OCI-LY7 (cell line): ENCODE data around the gene STAU1. TPM values are rescaled to one million over a fixed set of nuclear protein-coding genes. Genes with fewer than 3 reads are reported as not detected.
"Not testable (repeated sequence)": the region's sequence is repeated elsewhere in the genome, so short reads cannot be mapped to it uniquely, and the experiment has no call there.

ENCODE experiments used
- BruUV-seq: library from RNA; stranded (reverse); fragments of 400-500 nt; replicated peaks from 2 replicates; lab custom pipeline; 2021; lab: Mats Ljungman, UMichigan
- CTCF ChIA-PET: fragments of 300-600 bp; sonication (Branson Sonifier 250); formaldehyde crosslinking; loops from one replicate; lab custom pipeline; 2022; ENCODE audit warnings: antibody characterized with exemption; ENCODE audit not compliant: unreplicated experiment; lab: Charles Lee
- POLR2A ChIA-PET: fragments of 300-600 bp; sonication (Branson Sonifier 250); formaldehyde crosslinking; loops from one replicate; lab custom pipeline; 2022; ENCODE audit warnings: antibody characterized with exemption; lab: Charles Lee
- DNase-seq: peaks from one replicate; pipeline ENCODE4 v3.0.0-alpha.2; 2015; ENCODE audit warnings: low spot score
- H2AFZ ChIP-seq: fragments of 200-600 bp; sonication (generic), shearing (Covaris generic); 2 replicates; pipeline ENCODE4 v1.6.1; 2014; ENCODE audit warnings: mild to moderate bottlenecking, antibody characterized with exemption, low read length, moderate library complexity
- H3K27ac ChIP-seq: fragments of 200-600 bp; sonication (generic); 2 replicates; pipeline ENCODE4 v1.5.1; 2014; ENCODE audit warnings: mixed run types, low read depth, mild to moderate bottlenecking, moderate library complexity, low read length, inconsistent platforms; ENCODE audit not compliant: poor library complexity, severe bottlenecking
- H3K36me3 ChIP-seq: fragments of 200-600 bp; sonication (generic); 2 replicates; pipeline ENCODE4 v1.6.1; 2014; ENCODE audit warnings: mild to moderate bottlenecking, antibody characterized with exemption, low read length, moderate library complexity, mixed read lengths; ENCODE audit not compliant: insufficient read depth
- H3K4me1 ChIP-seq: fragments of 200-600 bp; sonication (generic); 2 replicates; pipeline ENCODE4 v1.5.1; 2014; ENCODE audit warnings: mild to moderate bottlenecking, low read length; ENCODE audit not compliant: insufficient read depth, poor library complexity, severe bottlenecking
- H3K4me2 ChIP-seq: fragments of 200-600 bp; sonication (generic); 2 replicates; pipeline ENCODE4 v1.6.1; 2014; ENCODE audit warnings: mild to moderate bottlenecking, low read length
- H3K4me3 ChIP-seq: fragments of 200-600 bp; sonication (generic); 2 replicates; pipeline ENCODE4 v1.5.1; 2014; ENCODE audit warnings: mild to moderate bottlenecking, low read depth, low read length; ENCODE audit not compliant: poor library complexity, severe bottlenecking
- H3K79me2 ChIP-seq: fragments of 200-600 bp; sonication (generic); 2 replicates; pipeline ENCODE4 v1.6.1; 2016; ENCODE audit warnings: low read depth, mild to moderate bottlenecking, low read length, moderate library complexity, mixed read lengths; ENCODE audit not compliant: insufficient read depth
- H3K9me2 ChIP-seq: fragments of 200-600 bp; sonication (generic); 2 replicates; pipeline ENCODE4 v1.6.1; 2016; ENCODE audit warnings: mild to moderate bottlenecking, low read length, mixed read lengths; ENCODE audit not compliant: insufficient read depth
- H3K9me3 ChIP-seq: fragments of 200-600 bp; sonication (generic); 2 replicates; pipeline ENCODE4 v1.6.1; 2014; ENCODE audit warnings: mild to moderate bottlenecking, mixed run types, low read length, mixed read lengths
- H4K20me1 ChIP-seq: fragments of 200-600 bp; sonication (generic); 2 replicates; pipeline ENCODE4 v1.6.1; 2014; ENCODE audit warnings: mild to moderate bottlenecking, antibody characterized with exemption, low read length, moderate library complexity, mixed read lengths; ENCODE audit not compliant: insufficient read depth
- EZH2phosphoT487 ChIP-seq: fragments of 200-600 bp; sonication (generic); IDR thresholded peaks from 2 replicates; pipeline ENCODE4 v1.6.1; 2018; ENCODE audit warnings: low read depth, borderline replicate concordance, mild to moderate bottlenecking, mixed run types, antibody characterized with exemption, low read length, moderate library complexity, mixed read lengths
- intact Hi-C: fragments of 100-400 bp; cut with micrococcal nuclease; formaldehyde crosslinking; loops from one replicate; pipeline ENCODE4 v1.10.0; 2022; ENCODE audit not compliant: unreplicated experiment
- total RNA-seq, 2 experiments: library from RNA; depleted of rRNA in 1 of 2; stranded (reverse); fragments of >200 nt in 1 of 2; shearing (Covaris generic) in 1 of 2; gene quantifications; 2 replicates each; pipeline ENCODE4 v1.2.3, GENCODE V29; 2014 to 2022
- TF ChIP-seq, protein P1 (sequence below): fragments of 200-600 bp; sonication (generic); conservative IDR thresholded peaks from 2 replicates; pipeline ENCODE4 v1.5.1; 2014; ENCODE audit warnings: mild to moderate bottlenecking, antibody characterized with exemption, low read length, moderate library complexity, mixed read lengths

STAU1 gene
- total RNA-seq, 2 experiments from 2014 or later, result 36.8 to 66.8 TPM

DNA sequence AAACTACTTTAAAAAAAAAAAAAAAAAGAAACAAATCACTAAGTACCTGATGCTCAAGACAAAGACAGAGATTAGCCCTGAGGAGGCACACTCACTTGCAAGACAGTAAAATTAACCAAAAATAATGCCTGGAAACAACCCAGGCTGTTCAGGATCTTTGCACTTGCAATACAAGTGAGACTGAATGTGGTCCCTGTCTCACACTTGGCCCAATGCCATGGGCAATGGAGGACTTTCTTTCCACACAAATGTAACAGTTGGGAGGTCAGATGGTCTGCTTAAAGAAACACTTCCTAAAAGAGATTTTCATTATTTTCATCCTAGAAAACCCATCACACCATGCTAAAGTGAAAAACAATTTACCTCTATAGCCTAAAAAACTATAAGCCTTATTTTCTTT, 16.2 kb downstream of the STAU1 start:
- H3K4me3 ChIP-seq, result no peak overlapping the region
- H4K20me1 ChIP-seq, result peaks cover 4% of the 10 kb centered on the region
- H3K27ac ChIP-seq, result no peak overlapping the region
- peaks cover 49% of the 10 kb centered on the region for H3K36me3 ChIP-seq
- intact Hi-C loops, result no loop called here
- CTCF ChIA-PET, result no interaction called here
- TSS peak; percentile 27 for BruUV-seq
- H3K79me2 ChIP-seq, result peaks cover 68% of the 10 kb centered on the region
- H3K4me2 ChIP-seq, result no peak overlapping the region
- TF ChIP-seq, protein P1, sequence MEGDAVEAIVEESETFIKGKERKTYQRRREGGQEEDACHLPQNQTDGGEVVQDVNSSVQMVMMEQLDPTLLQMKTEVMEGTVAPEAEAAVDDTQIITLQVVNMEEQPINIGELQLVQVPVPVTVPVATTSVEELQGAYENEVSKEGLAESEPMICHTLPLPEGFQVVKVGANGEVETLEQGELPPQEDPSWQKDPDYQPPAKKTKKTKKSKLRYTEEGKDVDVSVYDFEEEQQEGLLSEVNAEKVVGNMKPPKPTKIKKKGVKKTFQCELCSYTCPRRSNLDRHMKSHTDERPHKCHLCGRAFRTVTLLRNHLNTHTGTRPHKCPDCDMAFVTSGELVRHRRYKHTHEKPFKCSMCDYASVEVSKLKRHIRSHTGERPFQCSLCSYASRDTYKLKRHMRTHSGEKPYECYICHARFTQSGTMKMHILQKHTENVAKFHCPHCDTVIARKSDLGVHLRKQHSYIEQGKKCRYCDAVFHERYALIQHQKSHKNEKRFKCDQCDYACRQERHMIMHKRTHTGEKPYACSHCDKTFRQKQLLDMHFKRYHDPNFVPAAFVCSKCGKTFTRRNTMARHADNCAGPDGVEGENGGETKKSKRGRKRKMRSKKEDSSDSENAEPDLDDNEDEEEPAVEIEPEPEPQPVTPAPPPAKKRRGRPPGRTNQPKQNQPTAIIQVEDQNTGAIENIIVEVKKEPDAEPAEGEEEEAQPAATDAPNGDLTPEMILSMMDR, result no peak
- TF ChIP-seq EZH2phosphoT487, result no peak
- no peak overlapping the region for H2AFZ ChIP-seq
- H3K9me3 ChIP-seq, result no peaks in the 10 kb centered on the region
- POLR2A ChIA-PET, result interaction anchor here (0.6 kb wide), 1 partner anchor 20 kb away, joined by 3 read pairs; no protein-coding TSS in a partner anchor
- no peak for DNase-seq
- H3K4me1 ChIP-seq, result no peaks in the 10 kb centered on the region
- no peaks in the 10 kb centered on the region for H3K9me2 ChIP-seq

DNA sequence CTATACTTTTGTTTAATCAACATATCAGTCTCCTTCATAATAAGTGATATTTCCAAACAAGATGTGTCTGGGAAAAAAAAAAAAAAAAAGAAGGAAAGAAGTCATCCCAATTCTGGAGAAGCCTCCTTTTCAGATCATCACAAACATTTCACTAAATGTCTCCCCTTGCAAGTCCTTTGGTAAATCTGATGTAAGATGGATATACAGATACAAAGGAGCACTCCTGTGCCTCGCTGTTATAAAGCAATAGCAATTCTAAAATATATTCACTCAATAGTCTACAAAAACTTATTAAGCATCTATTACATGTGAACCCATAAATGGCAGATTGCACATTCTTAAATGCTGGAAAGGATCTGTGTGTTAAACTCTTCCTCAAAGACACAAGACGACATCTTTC, 17.4 kb downstream of the STAU1 start:
- POLR2A ChIA-PET, result interaction anchor here (0.7 kb wide), 1 partner anchor 11 kb away, joined by 4 read pairs; no protein-coding TSS in a partner anchor
- Histone ChIP-seq H4K20me1 (peaks cover 4% of the 10 kb centered on the region), H3K4me1 (no peaks in the 10 kb centered on the region), H2AFZ (no peak overlapping the region), H3K36me3 (peaks cover 50% of the 10 kb centered on the region), H3K9me2 (no peaks in the 10 kb centered on the region), H3K9me3 (no peaks in the 10 kb centered on the region), H3K4me2 (no peak overlapping the region), H3K27ac (no peak overlapping the region), H3K4me3 (no peak overlapping the region), H3K79me2 (peaks cover 60% of the 10 kb centered on the region)
- intact Hi-C loops, result no loop called here
- DNase-seq, result no peak
- no peak for TF ChIP-seq EZH2phosphoT487
- TF ChIP-seq, protein P1, result no peak
- CTCF ChIA-PET, result no interaction called here
- BruUV-seq, result no TSS peak

DNA sequence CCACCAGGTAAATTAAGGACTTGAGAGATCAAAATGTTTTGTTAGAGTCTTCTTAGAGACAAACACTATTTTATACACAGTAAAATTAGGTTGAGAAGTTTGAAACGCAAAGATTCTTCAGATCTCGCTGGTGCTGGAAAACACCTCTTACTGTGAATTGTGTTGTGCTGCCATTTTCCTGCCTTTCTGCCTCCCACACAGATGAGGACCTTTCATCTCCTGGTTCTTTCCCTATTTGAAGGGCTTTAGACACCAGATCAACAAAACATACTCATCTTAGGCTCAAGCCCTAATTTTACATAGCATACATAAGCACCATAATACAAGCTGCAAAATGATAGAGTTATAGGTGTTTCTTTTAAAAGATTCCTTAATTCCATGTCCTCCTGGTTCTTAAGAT, 18.6 kb downstream of the STAU1 start:
- intact Hi-C loops, result no loop called here
- TF ChIP-seq, protein P1, result no peak
- no peak for TF ChIP-seq EZH2phosphoT487
- no peak overlapping the region for H3K27ac ChIP-seq
- H4K20me1 ChIP-seq, result peaks cover 4% of the 10 kb centered on the region
- no peak overlapping the region for H2AFZ ChIP-seq
- no peak for DNase-seq
- peaks cover 61% of the 10 kb centered on the region for H3K36me3 ChIP-seq
- BruUV-seq, result no TSS peak
- H3K79me2 ChIP-seq, result peaks cover 54% of the 10 kb centered on the region; the same call in 1 of the 2 replicates
- ChIA-PET CTCF (no interaction called here), POLR2A (no interaction called here)
- H3K4me2 ChIP-seq, result no peak overlapping the region
- H3K9me2 ChIP-seq, result no peaks in the 10 kb centered on the region
- no peaks in the 10 kb centered on the region for H3K4me1 ChIP-seq
- H3K4me3 ChIP-seq, result no peak overlapping the region
- H3K9me3 ChIP-seq, result no peaks in the 10 kb centered on the region

DNA sequence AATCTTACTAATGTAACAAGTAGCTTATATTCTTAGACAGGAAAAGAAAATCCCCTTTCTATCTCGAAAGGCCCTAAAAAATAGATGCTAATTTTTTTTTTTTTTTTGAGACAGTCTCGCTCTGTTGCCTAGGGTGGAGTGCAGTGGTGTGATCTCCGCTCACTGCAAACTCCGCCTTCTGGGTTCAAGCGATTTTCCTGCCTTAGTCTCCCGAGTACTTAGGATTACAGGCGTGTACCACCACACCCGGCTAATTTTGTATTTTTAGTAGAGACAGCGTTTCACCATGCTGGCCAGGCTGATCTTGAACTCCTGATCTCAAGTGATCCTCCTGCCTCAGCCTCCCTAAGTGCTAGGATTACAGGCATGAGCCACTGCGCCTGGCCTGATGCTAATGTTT, 19.3 kb downstream of the STAU1 start:
- H4K20me1 ChIP-seq, H2AFZ ChIP-seq, BruUV-seq, DNase-seq, H3K9me2 ChIP-seq, H3K4me2 ChIP-seq, intact Hi-C loops, POLR2A ChIA-PET, H3K27ac ChIP-seq, H3K4me1 ChIP-seq, H3K9me3 ChIP-seq, CTCF ChIA-PET, H3K4me3 ChIP-seq: not testable (repeated sequence)
- Histone ChIP-seq H3K36me3 (peaks cover 62% of the 10 kb centered on the region), H3K79me2 (peaks cover 49% of the 10 kb centered on the region; the same call in 1 of the 2 replicates)
